Vagina (tissue), 2 donors: ENCODE data around the gene GBGT1.

Source experiments
- CTCF ChIP-seq, 3 experiments: fragments of 450-650 bp in 2 of 3; fragments of 200-600 bp in 1 of 3; sonication (generic) in 1 of 3; IDR thresholded peaks; one replicate each; pipeline ENCODE4 v1.5.1; 2017 to 2019; ENCODE audit warnings: antibody characterized with exemption in 3 of 3, mild to moderate bottlenecking in 2 of 3, moderate library complexity in 2 of 3
- POLR2A ChIP-seq, 2 donors: fragments of 450-650 bp; IDR thresholded peaks; one replicate each; pipeline ENCODE4 v1.6.1; 2017; ENCODE audit warnings: antibody characterized with exemption in 2 of 2, mild to moderate bottlenecking in 2 of 2, moderate library complexity in 2 of 2
- POLR2AphosphoS5 ChIP-seq, 2 donors: sonication (generic); formaldehyde crosslinking; IDR thresholded peaks; one replicate each; pipeline ENCODE4 v1.9.0; 2017; ENCODE audit warnings: antibody characterized with exemption in 2 of 2, mild to moderate bottlenecking in 2 of 2, low read depth in 1 of 2; ENCODE audit not compliant: insufficient read depth in 1 of 2

GRCh38 chr9:133118179-133118520 is 45.6 kb downstream of the GBGT1 start:
- no peak for TF ChIP-seq CTCF (IDR thresholded peaks at IDR 0.05)
- no peak for TF ChIP-seq POLR2A (IDR thresholded peaks at IDR 0.05)
- no peak for TF ChIP-seq POLR2AphosphoS5 (IDR thresholded peaks at IDR 0.05; ENCODE audit: insufficient read depth in 1 of 2, low read depth in 1 of 2)
